Liver (tissue), 3 donors: Measurements from ENCODE around the gene ECEL1.

Source experiments
- GABPA ChIP-seq, 2 donors: IDR thresholded peaks in 1 of 2; conservative IDR thresholded peaks in 1 of 2; 2 replicates each; pipeline ENCODE4 v1.6.1; 2016; ENCODE audit warnings: antibody characterized with exemption in 2 of 2, mild to moderate bottlenecking in 1 of 2, moderate library complexity in 1 of 2
- HNF4A ChIP-seq, 2 donors: conservative IDR thresholded peaks; 2 replicates each; pipeline ENCODE4 v1.6.1; 2016; ENCODE audit warnings: antibody characterized with exemption in 2 of 2, mild to moderate bottlenecking in 2 of 2
- RAD21 ChIP-seq, 2 donors: IDR thresholded peaks; 2 replicates each; pipeline ENCODE4 v1.6.1; 2016; ENCODE audit warnings: antibody characterized with exemption in 2 of 2, mild to moderate bottlenecking in 2 of 2
- RXRA ChIP-seq, 2 donors: IDR thresholded peaks; 2 replicates each; pipeline ENCODE4 v1.6.1; 2017 to 2018; ENCODE audit warnings: antibody characterized with exemption in 2 of 2, mild to moderate bottlenecking in 1 of 2
- YY1 ChIP-seq: IDR thresholded peaks from 2 replicates; pipeline ENCODE4 v1.6.1; 2016; ENCODE audit warnings: antibody characterized with exemption, mild to moderate bottlenecking
- TF ChIP-seq, protein P1 (sequence below): fragments of 150-350 bp; IDR thresholded peaks from 2 replicates; pipeline ENCODE4 v1.5.1; 2017; ENCODE audit warnings: improper control_type of control experiment, low read depth, low read length; ENCODE audit not compliant: missing input control
- TF ChIP-seq, protein P2 (sequence below): IDR thresholded peaks from 2 replicates; pipeline ENCODE4 v1.6.1; 2016; ENCODE audit warnings: antibody characterized with exemption
- TF ChIP-seq, protein P3 (sequence below): IDR thresholded peaks from 2 replicates; pipeline ENCODE4 v1.6.1; 2016; ENCODE audit warnings: antibody characterized with exemption
- donor health status: healthy.
- donor health status: healthy.

DNA sequence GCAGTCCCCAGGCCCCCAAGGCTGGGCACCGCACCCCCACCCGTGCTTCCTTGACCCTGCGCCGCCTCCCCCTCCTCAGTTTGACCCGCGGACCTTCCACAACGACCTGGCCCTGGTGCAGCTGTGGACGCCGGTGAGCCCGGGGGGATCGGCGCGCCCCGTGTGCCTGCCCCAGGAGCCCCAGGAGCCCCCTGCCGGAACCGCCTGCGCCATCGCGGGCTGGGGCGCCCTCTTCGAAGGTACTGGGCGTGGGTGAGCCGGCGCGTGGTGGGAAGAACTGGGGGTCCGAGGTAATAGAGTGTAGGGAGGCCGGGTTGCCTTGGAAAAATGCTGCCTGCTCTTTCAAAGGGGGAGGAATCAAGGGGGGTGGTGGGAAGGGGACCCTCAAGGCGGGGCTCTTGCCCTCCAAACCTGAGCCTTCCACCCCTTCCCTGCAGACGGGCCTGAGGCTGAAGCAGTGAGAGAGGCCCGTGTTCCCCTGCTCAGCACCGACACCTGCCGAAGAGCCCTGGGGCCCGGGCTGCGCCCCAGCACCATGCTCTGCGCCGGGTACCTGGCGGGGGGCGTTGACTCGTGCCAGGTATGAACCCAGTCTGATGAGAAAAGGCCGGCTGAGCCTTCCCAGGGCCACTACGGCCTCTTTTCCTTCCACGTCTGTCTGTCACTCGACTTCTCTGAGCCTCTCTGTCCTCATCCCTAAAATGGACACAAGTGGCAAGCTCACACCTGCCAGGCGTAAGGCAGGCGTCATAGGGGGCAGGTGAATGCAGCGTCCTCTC is 35.2 kb upstream of the ECEL1 start:
- TF ChIP-seq, protein P1, sequence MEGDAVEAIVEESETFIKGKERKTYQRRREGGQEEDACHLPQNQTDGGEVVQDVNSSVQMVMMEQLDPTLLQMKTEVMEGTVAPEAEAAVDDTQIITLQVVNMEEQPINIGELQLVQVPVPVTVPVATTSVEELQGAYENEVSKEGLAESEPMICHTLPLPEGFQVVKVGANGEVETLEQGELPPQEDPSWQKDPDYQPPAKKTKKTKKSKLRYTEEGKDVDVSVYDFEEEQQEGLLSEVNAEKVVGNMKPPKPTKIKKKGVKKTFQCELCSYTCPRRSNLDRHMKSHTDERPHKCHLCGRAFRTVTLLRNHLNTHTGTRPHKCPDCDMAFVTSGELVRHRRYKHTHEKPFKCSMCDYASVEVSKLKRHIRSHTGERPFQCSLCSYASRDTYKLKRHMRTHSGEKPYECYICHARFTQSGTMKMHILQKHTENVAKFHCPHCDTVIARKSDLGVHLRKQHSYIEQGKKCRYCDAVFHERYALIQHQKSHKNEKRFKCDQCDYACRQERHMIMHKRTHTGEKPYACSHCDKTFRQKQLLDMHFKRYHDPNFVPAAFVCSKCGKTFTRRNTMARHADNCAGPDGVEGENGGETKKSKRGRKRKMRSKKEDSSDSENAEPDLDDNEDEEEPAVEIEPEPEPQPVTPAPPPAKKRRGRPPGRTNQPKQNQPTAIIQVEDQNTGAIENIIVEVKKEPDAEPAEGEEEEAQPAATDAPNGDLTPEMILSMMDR, result no peak
- TF ChIP-seq RXRA (IDR thresholded peaks at IDR 0.05) (no peak), YY1 (no peak), RAD21 (IDR thresholded peaks at IDR 0.05) (no peak), GABPA (IDR thresholded peaks at IDR 0.05 in 1 of 2, conservative IDR thresholded peaks at IDR 0.05 in 1 of 2) (no peak), HNF4A (conservative IDR thresholded peaks at IDR 0.05) (no peak)
- TF ChIP-seq, protein P2, sequence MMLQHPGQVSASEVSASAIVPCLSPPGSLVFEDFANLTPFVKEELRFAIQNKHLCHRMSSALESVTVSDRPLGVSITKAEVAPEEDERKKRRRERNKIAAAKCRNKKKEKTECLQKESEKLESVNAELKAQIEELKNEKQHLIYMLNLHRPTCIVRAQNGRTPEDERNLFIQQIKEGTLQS, result no peak
- TF ChIP-seq, protein P3, sequence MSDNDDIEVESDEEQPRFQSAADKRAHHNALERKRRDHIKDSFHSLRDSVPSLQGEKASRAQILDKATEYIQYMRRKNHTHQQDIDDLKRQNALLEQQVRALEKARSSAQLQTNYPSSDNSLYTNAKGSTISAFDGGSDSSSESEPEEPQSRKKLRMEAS, result no peak
